HEK293 (cell line): ENCODE measurements around the gene TYMS.

Experiments
- CTCF ChIA-PET: fragments of 350-600 bp; formaldehyde crosslinking; extraction: SDS; loops from one replicate; lab custom pipeline; 2021; ENCODE audit warnings: antibody characterized with exemption; lab: Yijun Ruan, JAX
- POLR2A ChIA-PET: fragments of 300-600 bp; formaldehyde crosslinking; extraction: SDS; loops from one replicate; lab custom pipeline; 2020; ENCODE audit warnings: antibody characterized with exemption, inconsistent platforms; lab: Yijun Ruan, JAX
- H3K27ac ChIP-seq: fragments of 200-500 bp; sonication (Bioruptor generic); 2 replicates; pipeline ENCODE4 v1.5.1; 2014; ENCODE audit warnings: low read depth, low read length, control low read depth, inconsistent platforms; ENCODE audit errors: extremely low read depth
- H3K36me3 ChIP-seq, 2 experiments: fragments of 200-500 bp in 1 of 2; sonication (Bioruptor generic) in 1 of 2; 1 replicate in 1 of 2; 2 replicates in 1 of 2; pipeline ENCODE4 v1.5.1; 2014 to 2017; ENCODE audit warnings: inconsistent platforms in 2 of 2, low read length in 2 of 2; ENCODE audit not compliant: control insufficient read depth in 2 of 2, insufficient read depth in 1 of 2
- H3K4me1 ChIP-seq: fragments of 200-500 bp; sonication (Bioruptor generic); 2 replicates; pipeline ENCODE4 v1.5.1; 2014; ENCODE audit warnings: mild to moderate bottlenecking, low read length, inconsistent platforms; ENCODE audit not compliant: control insufficient read depth, insufficient read depth
- H3K4me3 ChIP-seq: 2 replicates; pipeline ENCODE4 v1.5.1; 2011; ENCODE audit warnings: low read depth, mild to moderate bottlenecking, control low read depth, low read length, moderate library complexity
- H3K9me3 ChIP-seq: fragments of 200-500 bp; sonication (Bioruptor generic); 2 replicates; pipeline ENCODE4 v1.5.1; 2014; ENCODE audit warnings: low read depth, low read length, inconsistent platforms; ENCODE audit not compliant: control insufficient read depth, insufficient read depth
- EGR2 ChIP-seq: fragments of 450-650 bp; formaldehyde crosslinking; IDR thresholded peaks from 2 replicates; pipeline ENCODE4 v1.5.1; 2016; ENCODE audit warnings: low read depth, missing biosample characterization, missing genetic modification characterization
- GLIS2 ChIP-seq: fragments of 450-650 bp; formaldehyde crosslinking; IDR thresholded peaks from 2 replicates; pipeline ENCODE4 v1.5.1; 2016; ENCODE audit warnings: missing biosample characterization, missing genetic modification characterization
- INSM2 ChIP-seq: fragments of 450-650 bp; formaldehyde crosslinking; IDR thresholded peaks from 2 replicates; pipeline ENCODE4 v1.5.1; 2016; ENCODE audit warnings: missing biosample characterization, missing genetic modification characterization
- SP2 ChIP-seq: fragments of 450-650 bp; formaldehyde crosslinking; IDR thresholded peaks from 2 replicates; pipeline ENCODE4 v1.5.1; 2016; ENCODE audit warnings: missing biosample characterization, missing genetic modification characterization
- TRIM28 ChIP-seq: IDR thresholded peaks from 2 replicates; pipeline ENCODE4 v1.6.1; 2011; ENCODE audit warnings: low read length, control low read depth, borderline replicate concordance
- ZEB2 ChIP-seq: fragments of 450-650 bp; formaldehyde crosslinking; IDR thresholded peaks from 2 replicates; pipeline ENCODE4 v1.5.1; 2016; ENCODE audit warnings: missing biosample characterization, missing genetic modification characterization
- ZFP37 ChIP-seq: fragments of 450-650 bp; formaldehyde crosslinking; IDR thresholded peaks from 2 replicates; pipeline ENCODE4 v1.5.1; 2016; ENCODE audit warnings: missing biosample characterization, missing genetic modification characterization
- ZNF114 ChIP-seq: fragments of 450-650 bp; formaldehyde crosslinking; IDR thresholded peaks from 2 replicates; pipeline ENCODE4 v1.5.0; 2017; ENCODE audit warnings: missing biosample characterization, missing genetic modification characterization
- ZNF121 ChIP-seq: fragments of 450-650 bp; formaldehyde crosslinking; IDR thresholded peaks from 2 replicates; pipeline ENCODE4 v1.5.1; 2016; ENCODE audit warnings: missing biosample characterization, missing genetic modification characterization
- ZNF157 ChIP-seq: fragments of 450-650 bp; formaldehyde crosslinking; IDR thresholded peaks from 2 replicates; pipeline ENCODE4 v1.5.1; 2016; ENCODE audit warnings: missing biosample characterization, missing genetic modification characterization
- ZNF175 ChIP-seq: fragments of 450-650 bp; formaldehyde crosslinking; IDR thresholded peaks from 2 replicates; pipeline ENCODE4 v1.5.1; 2016; ENCODE audit warnings: missing biosample characterization, missing genetic modification characterization
- ZNF223 ChIP-seq: fragments of 450-650 bp; formaldehyde crosslinking; IDR thresholded peaks from 2 replicates; pipeline ENCODE4 v1.5.1; 2016; ENCODE audit warnings: missing biosample characterization, missing genetic modification characterization
- ZNF239 ChIP-seq: fragments of 450-650 bp; formaldehyde crosslinking; IDR thresholded peaks from 2 replicates; pipeline ENCODE4 v1.5.1; 2016; ENCODE audit warnings: missing biosample characterization, missing genetic modification characterization
- ZNF26 ChIP-seq: fragments of 450-650 bp; formaldehyde crosslinking; IDR thresholded peaks from 2 replicates; pipeline ENCODE4 v1.5.1; 2016; ENCODE audit warnings: missing biosample characterization, missing genetic modification characterization
- ZNF266 ChIP-seq: fragments of 450-650 bp; formaldehyde crosslinking; IDR thresholded peaks from 2 replicates; pipeline ENCODE4 v1.5.1; 2016; ENCODE audit warnings: missing biosample characterization, missing genetic modification characterization, low read depth
- ZNF292 ChIP-seq: fragments of 450-650 bp; formaldehyde crosslinking; IDR thresholded peaks from 2 replicates; pipeline ENCODE4 v1.5.1; 2016; ENCODE audit warnings: low read depth, missing biosample characterization, missing genetic modification characterization, borderline replicate concordance
- ZNF426 ChIP-seq: fragments of 450-650 bp; formaldehyde crosslinking; IDR thresholded peaks from 2 replicates; pipeline ENCODE4 v1.5.1; 2017; ENCODE audit warnings: missing biosample characterization, missing genetic modification characterization, mild to moderate bottlenecking, inconsistent platforms, moderate library complexity
- ZNF473 ChIP-seq: fragments of 450-650 bp; formaldehyde crosslinking; IDR thresholded peaks from 2 replicates; pipeline ENCODE4 v1.5.1; 2017; ENCODE audit warnings: missing biosample characterization, missing genetic modification characterization
- ZNF510 ChIP-seq: fragments of 450-650 bp; formaldehyde crosslinking; IDR thresholded peaks from 2 replicates; pipeline ENCODE4 v1.5.1; 2018; ENCODE audit warnings: mild to moderate bottlenecking, missing genetic modification characterization, missing biosample characterization; ENCODE audit not compliant: insufficient replicate concordance
- ZNF544 ChIP-seq: fragments of 450-650 bp; formaldehyde crosslinking; IDR thresholded peaks from 2 replicates; pipeline ENCODE4 v1.5.0; 2017; ENCODE audit warnings: missing biosample characterization, missing genetic modification characterization
- ZNF558 ChIP-seq: fragments of 450-650 bp; formaldehyde crosslinking; IDR thresholded peaks from 2 replicates; pipeline ENCODE4 v1.5.1; 2016; ENCODE audit warnings: missing biosample characterization, missing genetic modification characterization
- ZNF670 ChIP-seq: fragments of 450-650 bp; formaldehyde crosslinking; IDR thresholded peaks from 2 replicates; pipeline ENCODE4 v1.5.1; 2016; ENCODE audit warnings: missing biosample characterization, missing genetic modification characterization, low read depth
- ZNF677 ChIP-seq: fragments of 450-650 bp; IDR thresholded peaks from 2 replicates; pipeline ENCODE4 v1.5.0; 2018; ENCODE audit warnings: missing biosample characterization, mild to moderate bottlenecking, missing genetic modification characterization, moderate library complexity
- ZNF785 ChIP-seq: fragments of 450-650 bp; formaldehyde crosslinking; IDR thresholded peaks from 2 replicates; pipeline ENCODE4 v1.5.1; 2016; ENCODE audit warnings: missing biosample characterization, missing genetic modification characterization
- ZSCAN23 ChIP-seq: fragments of 450-650 bp; formaldehyde crosslinking; IDR thresholded peaks from 2 replicates; pipeline ENCODE4 v1.5.1; 2016; ENCODE audit warnings: missing biosample characterization, missing genetic modification characterization
- ZXDB ChIP-seq: fragments of 450-650 bp; formaldehyde crosslinking; IDR thresholded peaks from 2 replicates; pipeline ENCODE4 v1.5.1; 2016; ENCODE audit warnings: missing biosample characterization, missing genetic modification characterization
- TF ChIP-seq, protein P1 (sequence below): fragments of 450-650 bp; formaldehyde crosslinking; IDR thresholded peaks from 2 replicates; pipeline ENCODE4 v1.5.1; 2016; ENCODE audit warnings: missing biosample characterization, missing genetic modification characterization

TYMS gene

DNA sequence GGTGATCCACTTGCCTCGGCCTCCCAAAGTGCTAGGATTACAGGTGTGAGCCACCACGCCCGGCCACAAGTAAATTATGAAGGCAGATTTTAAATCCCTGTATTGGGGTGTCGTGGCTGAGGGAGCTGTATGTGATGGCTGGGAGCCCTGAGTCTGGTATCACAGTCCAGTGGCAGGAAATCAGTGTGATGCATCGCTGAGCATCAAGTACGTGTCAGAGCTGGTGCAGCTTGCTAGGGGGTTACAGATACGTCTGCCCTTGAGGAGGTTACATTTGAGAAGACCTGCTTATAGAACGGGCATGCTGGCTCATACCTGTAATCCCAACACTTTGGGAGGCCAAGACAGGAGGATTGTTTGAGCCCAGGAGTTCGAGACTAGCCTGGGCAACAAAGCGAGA lies 50.6 kb downstream of the TYMS start:
- peaks cover 14% of the 10 kb centered on the region for H3K4me1 ChIP-seq
- CTCF ChIA-PET: interaction anchor here (0.6 to 2.0 kb wide), 5 partner anchors 11 to 131 kb away, joined by 3 to 8 read pairs (median 3); no protein-coding TSS in a partner anchor
- H3K27ac ChIP-seq: no peak overlapping the region
- TF ChIP-seq ZNF785 (tag by site-specific recombination) (no peak), ZNF473 (no peak), ZEB2 (tag by site-specific recombination) (no peak), ZNF558 (no peak), ZNF26 (tag by site-specific recombination) (no peak), ZNF677 (tag by site-specific recombination) (no peak), ZNF175 (tag by site-specific recombination) (no peak), ZNF510 (no peak), ZNF121 (tag by site-specific recombination) (no peak), ZFP37 (tag by site-specific recombination) (no peak), GLIS2 (tag by site-specific recombination) (no peak), ZSCAN23 (tag by site-specific recombination) (no peak)
- TF ChIP-seq, all 188 proteins: peak for 0
- peaks cover 4 to 12% of the 10 kb centered on the region in 2 experiments for H3K36me3 ChIP-seq
- POLR2A ChIA-PET: interaction anchor here (0.8 kb wide), 1 partner anchor 8 kb away, joined by 3 read pairs; no protein-coding TSS in a partner anchor
- no peak overlapping the region for H3K4me3 ChIP-seq
- no peaks in the 10 kb centered on the region for H3K9me3 ChIP-seq

DNA sequence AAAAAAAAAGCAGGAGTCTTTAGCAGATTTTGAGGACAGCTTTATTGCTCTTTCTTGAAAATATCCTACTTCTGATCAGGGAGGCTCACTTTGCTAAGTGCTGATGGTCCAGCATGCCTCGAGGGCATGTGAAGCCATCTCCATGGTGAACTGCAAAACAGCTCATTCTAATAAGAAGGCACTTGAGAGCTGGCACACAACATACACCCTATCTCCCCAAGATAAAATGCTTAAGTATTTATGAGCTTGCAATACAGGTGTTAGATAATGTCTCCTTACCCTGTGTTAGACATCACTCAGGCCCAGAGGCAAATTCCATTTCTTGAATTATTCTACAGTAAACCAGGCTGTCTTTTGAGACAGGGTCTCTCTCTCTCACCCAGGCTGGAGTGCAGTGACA lies 52.3 kb downstream of the TYMS start:
- Histone ChIP-seq H3K4me3 (no peak overlapping the region), H3K4me1 (peaks cover 4% of the 10 kb centered on the region), H3K9me3 (no peaks in the 10 kb centered on the region), H3K36me3 (peaks cover 4 to 12% of the 10 kb centered on the region in 2 experiments), H3K27ac (no peak overlapping the region)
- ChIA-PET POLR2A (interaction anchor here (0.9 kb wide), 2 partner anchors 10 to 17 kb away, joined by 4 read pairs; no protein-coding TSS in a partner anchor), CTCF (interaction anchor here (0.6 to 1.6 kb wide), 6 partner anchors 8 to 1871 kb away, joined by 3 to 7 read pairs (median 6); partner anchors contain the start of gene TYMS)
- TF ChIP-seq ZNF114 (no peak), INSM2 (tag by site-specific recombination) (no peak), ZNF239 (no peak), ZNF670 (tag by site-specific recombination) (no peak), ZNF157 (tag by site-specific recombination) (no peak), ZXDB (no peak), ZNF426 (tag by site-specific recombination) (no peak), ZNF544 (no peak), ZNF223 (no peak), ZNF266 (tag by site-specific recombination) (no peak), EGR2 (tag by site-specific recombination) (no peak), TRIM28 (no peak), ZNF292 (tag by site-specific recombination) (no peak), ZNF510 (no peak), SP2 (no peak)
- TF ChIP-seq, protein P1, sequence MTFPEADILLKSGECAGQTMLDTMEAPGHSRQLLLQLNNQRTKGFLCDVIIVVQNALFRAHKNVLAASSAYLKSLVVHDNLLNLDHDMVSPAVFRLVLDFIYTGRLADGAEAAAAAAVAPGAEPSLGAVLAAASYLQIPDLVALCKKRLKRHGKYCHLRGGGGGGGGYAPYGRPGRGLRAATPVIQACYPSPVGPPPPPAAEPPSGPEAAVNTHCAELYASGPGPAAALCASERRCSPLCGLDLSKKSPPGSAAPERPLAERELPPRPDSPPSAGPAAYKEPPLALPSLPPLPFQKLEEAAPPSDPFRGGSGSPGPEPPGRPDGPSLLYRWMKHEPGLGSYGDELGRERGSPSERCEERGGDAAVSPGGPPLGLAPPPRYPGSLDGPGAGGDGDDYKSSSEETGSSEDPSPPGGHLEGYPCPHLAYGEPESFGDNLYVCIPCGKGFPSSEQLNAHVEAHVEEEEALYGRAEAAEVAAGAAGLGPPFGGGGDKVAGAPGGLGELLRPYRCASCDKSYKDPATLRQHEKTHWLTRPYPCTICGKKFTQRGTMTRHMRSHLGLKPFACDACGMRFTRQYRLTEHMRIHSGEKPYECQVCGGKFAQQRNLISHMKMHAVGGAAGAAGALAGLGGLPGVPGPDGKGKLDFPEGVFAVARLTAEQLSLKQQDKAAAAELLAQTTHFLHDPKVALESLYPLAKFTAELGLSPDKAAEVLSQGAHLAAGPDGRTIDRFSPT: no peak
